CD4-positive, alpha-beta T cell (primary cell): ENCODE data around the gene TBRG4. TPM values are rescaled to one million over a fixed set of nuclear protein-coding genes. Genes with fewer than 3 reads are reported as not detected.

Source experiments
- ATAC-seq: fragments of 200-7000 bp; cut with Tn5 transposase; one replicate; pipeline ENCODE4 v1.10.0; 2022; ENCODE audit warnings: mild to moderate bottlenecking; ENCODE audit not compliant: poor library complexity
- CTCF ChIA-PET: fragments of 350-600 bp; sonication (Branson Sonifier 250); formaldehyde crosslinking; loops from one replicate; lab custom pipeline; 2021; ENCODE audit warnings: antibody characterized with exemption, inconsistent platforms; lab: Charles Lee
- POLR2A ChIA-PET: fragments of 350-600 bp; sonication (Branson Sonifier 250); formaldehyde crosslinking; loops from one replicate; lab custom pipeline; 2021; ENCODE audit warnings: antibody characterized with exemption, inconsistent platforms; lab: Charles Lee
- DNase-seq, 14 experiments: peaks; one replicate each; pipeline ENCODE4 v3.0.0-alpha.2; 2013 to 2020; ENCODE audit warnings: mixed read lengths in 2 of 14
- H3K27ac ChIP-seq, 2 donors: one replicate each; pipeline versions ENCODE4 v1.5.1 to v1.7.0; 2013; ENCODE audit warnings: low read length in 2 of 2, low read depth in 1 of 2, mild to moderate bottlenecking in 1 of 2
- H3K27me3 ChIP-seq, 2 experiments: 1 replicate in 1 of 2; 2 replicates in 1 of 2; pipeline versions ENCODE4 v1.6.1 to v1.7.0; 2013; ENCODE audit warnings: low read length in 2 of 2, control low read depth in 1 of 2, mild to moderate bottlenecking in 1 of 2, moderate library complexity in 1 of 2; ENCODE audit not compliant: insufficient read depth in 2 of 2, control insufficient read depth in 1 of 2
- H3K36me3 ChIP-seq: one replicate; pipeline ENCODE4 v1.6.1; 2013; ENCODE audit warnings: low read length, control low read depth; ENCODE audit not compliant: insufficient read depth
- H3K4me1 ChIP-seq: one replicate; pipeline ENCODE4 v1.6.1; 2013; ENCODE audit warnings: low read length, control low read depth; ENCODE audit not compliant: insufficient read depth
- H3K4me3 ChIP-seq: one replicate; pipeline ENCODE4 v1.5.1; 2013; ENCODE audit warnings: mild to moderate bottlenecking, low read length, moderate library complexity
- H3K9me3 ChIP-seq, 2 experiments: 1 replicate in 1 of 2; 2 replicates in 1 of 2; pipeline versions ENCODE4 v1.6.1 to v1.7.0; 2013; ENCODE audit warnings: low read length in 2 of 2, mild to moderate bottlenecking in 2 of 2, control low read depth in 1 of 2, moderate library complexity in 1 of 2; ENCODE audit not compliant: control insufficient read depth in 1 of 2, insufficient read depth in 1 of 2
- H3K27ac Mint-ChIP-seq: one replicate; pipeline ENCODE4 v1.8.0; 2020; ENCODE audit warnings: mixed read lengths
- H3K27me3 Mint-ChIP-seq: one replicate; pipeline ENCODE4 v1.8.0; 2021; ENCODE audit warnings: mixed read lengths
- H3K36me3 Mint-ChIP-seq: one replicate; pipeline ENCODE4 v1.8.0; 2021; ENCODE audit warnings: low read depth, mixed read lengths
- H3K4me1 Mint-ChIP-seq: one replicate; pipeline ENCODE4 v1.8.0; 2021; ENCODE audit warnings: low read depth, mixed read lengths
- H3K4me3 Mint-ChIP-seq: one replicate; pipeline ENCODE4 v1.8.0; 2020; ENCODE audit warnings: mild to moderate bottlenecking, mixed read lengths
- H3K9me3 Mint-ChIP-seq: one replicate; pipeline ENCODE4 v1.8.0; 2020; ENCODE audit warnings: mixed read lengths
- intact Hi-C, 2 experiments: fragments of 100-400 bp; cut with DNase I in 1 of 2; cut with micrococcal nuclease in 1 of 2; formaldehyde crosslinking; loops; one replicate each; pipeline versions ENCODE4 v1.15.1 to v1.9.0; 2023 to 2025; cut with DNase I, micrococcal nuclease
- total RNA-seq, 174 experiments: library from RNA in 2 of 174; stranded (reverse) in 2 of 174; gene quantifications; one replicate each; pipeline ENCODE4 v1.2.3 and lab custom pipeline; 2021 to 2026
- TF ChIP-seq, protein P1 (sequence below): fragments of 200-600 bp; IDR thresholded peaks from one replicate; pipeline ENCODE4 v1.8.0; 2022; ENCODE audit warnings: antibody characterized with exemption, mild to moderate bottlenecking

TBRG4 gene
- total RNA-seq, 2 experiments from 2014 or later: 104 to 105 TPM

DNA sequence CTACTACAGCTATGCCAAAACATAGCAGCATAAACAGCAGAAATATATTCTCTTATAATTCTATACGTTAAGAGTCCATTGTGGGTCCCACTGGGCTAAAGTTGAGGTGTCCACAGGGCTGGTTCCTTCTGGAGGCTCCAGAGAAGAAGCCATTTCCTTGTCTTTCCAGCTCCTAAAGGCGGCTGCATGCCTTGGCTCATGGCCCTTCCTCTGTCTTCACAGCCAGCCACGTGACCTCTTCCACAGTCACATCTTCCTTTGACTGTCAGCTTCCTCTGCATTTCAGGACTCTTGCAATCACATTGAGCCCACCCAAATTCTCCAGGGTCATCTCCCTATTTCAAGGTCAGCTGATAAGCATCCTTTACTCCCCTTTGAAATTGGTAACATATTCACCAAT is 40.0 kb downstream of the TBRG4 start:
- ATAC-seq (no peak), DNase-seq (no peak)
- H3K27ac ChIP-seq: no peak overlapping the region
- Mint-ChIP-seq H3K9me3 (no peaks in the 10 kb centered on the region), H3K4me3 (no peak overlapping the region), H3K36me3 (peaks cover 97% of the 10 kb centered on the region), H3K27ac (peak overlapping the region; percentile 50), H3K27me3 (no peaks in the 10 kb centered on the region), H3K4me1 (peaks cover 12% of the 10 kb centered on the region)
- H3K27me3 ChIP-seq: no peaks in the 10 kb centered on the region
- H3K4me1 ChIP-seq: peaks cover 23% of the 10 kb centered on the region
- TF ChIP-seq, protein P1, sequence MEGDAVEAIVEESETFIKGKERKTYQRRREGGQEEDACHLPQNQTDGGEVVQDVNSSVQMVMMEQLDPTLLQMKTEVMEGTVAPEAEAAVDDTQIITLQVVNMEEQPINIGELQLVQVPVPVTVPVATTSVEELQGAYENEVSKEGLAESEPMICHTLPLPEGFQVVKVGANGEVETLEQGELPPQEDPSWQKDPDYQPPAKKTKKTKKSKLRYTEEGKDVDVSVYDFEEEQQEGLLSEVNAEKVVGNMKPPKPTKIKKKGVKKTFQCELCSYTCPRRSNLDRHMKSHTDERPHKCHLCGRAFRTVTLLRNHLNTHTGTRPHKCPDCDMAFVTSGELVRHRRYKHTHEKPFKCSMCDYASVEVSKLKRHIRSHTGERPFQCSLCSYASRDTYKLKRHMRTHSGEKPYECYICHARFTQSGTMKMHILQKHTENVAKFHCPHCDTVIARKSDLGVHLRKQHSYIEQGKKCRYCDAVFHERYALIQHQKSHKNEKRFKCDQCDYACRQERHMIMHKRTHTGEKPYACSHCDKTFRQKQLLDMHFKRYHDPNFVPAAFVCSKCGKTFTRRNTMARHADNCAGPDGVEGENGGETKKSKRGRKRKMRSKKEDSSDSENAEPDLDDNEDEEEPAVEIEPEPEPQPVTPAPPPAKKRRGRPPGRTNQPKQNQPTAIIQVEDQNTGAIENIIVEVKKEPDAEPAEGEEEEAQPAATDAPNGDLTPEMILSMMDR: no peak
- ChIA-PET POLR2A (no interaction called here), CTCF (no interaction called here)
- intact Hi-C loops: no loop called here
- H3K36me3 ChIP-seq: peaks cover 98% of the 10 kb centered on the region
- no peak overlapping the region for H3K4me3 ChIP-seq
- H3K9me3 ChIP-seq: no peaks in the 10 kb centered on the region

DNA sequence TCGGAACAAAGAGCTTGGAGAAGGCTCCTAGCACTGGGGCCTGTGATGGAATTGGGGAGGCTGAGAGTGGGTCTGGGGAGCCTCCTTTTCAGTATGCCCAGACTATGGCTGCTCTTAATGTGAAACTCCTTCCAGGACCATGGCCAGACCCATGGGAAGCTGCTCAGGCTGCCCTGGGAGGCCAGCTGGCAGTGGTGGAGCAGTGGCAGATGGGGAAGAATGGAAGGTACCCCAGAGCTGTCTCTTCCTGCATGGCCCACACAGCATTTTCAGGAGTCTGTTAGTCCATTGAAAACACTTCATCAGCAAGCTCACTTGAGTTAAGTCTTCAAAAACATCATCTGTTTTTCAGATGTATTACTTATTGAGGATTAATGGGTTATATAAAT is 41.2 kb downstream of the TBRG4 start:
- H3K27ac Mint-ChIP-seq: no peak overlapping the region
- POLR2A ChIA-PET: interaction anchor here (1.4 kb wide), 1 partner anchor 43 kb away, joined by 5 read pairs; no protein-coding TSS in a partner anchor

DNA sequence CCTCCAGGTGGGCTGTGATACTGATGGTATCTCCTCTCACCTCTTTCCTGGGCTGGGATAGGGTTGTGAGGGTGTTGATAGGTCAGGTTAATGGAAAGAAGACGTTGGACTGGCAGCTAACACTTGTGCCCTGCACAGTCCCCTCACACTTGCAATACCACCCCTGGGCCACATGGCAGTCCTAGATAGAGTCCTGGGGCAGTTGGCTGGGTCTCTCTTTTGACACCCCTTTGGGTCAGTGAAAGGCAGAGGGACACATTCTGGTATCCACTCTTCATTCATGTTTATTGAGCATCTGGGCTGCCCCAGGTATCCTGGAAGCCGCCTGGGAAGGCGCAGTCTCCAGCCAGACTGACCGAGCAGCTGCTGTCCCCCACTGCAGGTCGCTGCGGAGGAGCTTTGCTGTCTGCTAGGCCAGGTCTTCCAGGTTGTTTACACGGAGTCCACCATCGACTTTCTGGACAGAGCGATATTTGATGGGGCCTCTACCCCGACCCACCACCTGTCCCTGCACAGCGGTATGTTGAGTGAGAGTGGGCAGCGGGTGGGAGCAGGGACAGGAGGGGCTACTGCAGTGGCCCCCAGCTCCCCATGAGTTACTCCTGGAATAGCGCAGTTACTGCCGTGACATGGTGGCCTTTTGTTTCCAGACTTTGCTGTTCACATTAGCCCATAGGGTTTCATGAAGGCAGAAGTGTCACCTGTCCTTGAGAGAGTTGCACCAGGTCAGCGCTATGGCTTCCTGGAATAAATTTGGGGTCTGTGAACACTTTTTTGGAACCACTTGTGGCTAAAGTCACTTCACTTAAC is 41.8 kb downstream of the TBRG4 start:
- no peak overlapping the region for H3K4me3 Mint-ChIP-seq
- intact Hi-C loops: no loop called here

More for the DNA sequence above, 41.2 kb downstream of the TBRG4 start:
- Histone ChIP-seq H3K27me3 (no peaks in the 10 kb centered on the region), H3K9me3 (no peaks in the 10 kb centered on the region), H3K27ac (no peak overlapping the region), H3K4me1 (peaks cover 34% of the 10 kb centered on the region), H3K36me3 (peaks cover 99% of the 10 kb centered on the region), H3K4me3 (no peak overlapping the region)
- no peak for DNase-seq
- Mint-ChIP-seq H3K4me1 (peaks cover 22% of the 10 kb centered on the region), H3K36me3 (peaks cover 98% of the 10 kb centered on the region), H3K9me3 (no peaks in the 10 kb centered on the region), H3K27me3 (no peaks in the 10 kb centered on the region), H3K4me3 (no peak overlapping the region)
- TF ChIP-seq, protein P1: no peak
- intact Hi-C loops: no loop called here
- ATAC-seq: no peak
- CTCF ChIA-PET: no interaction called here

More for the DNA sequence above, 41.8 kb downstream of the TBRG4 start:
- Mint-ChIP-seq H3K27me3 (no peaks in the 10 kb centered on the region), H3K36me3 (peaks cover 98% of the 10 kb centered on the region), H3K27ac (peak overlapping the region; percentile 42), H3K9me3 (no peaks in the 10 kb centered on the region), H3K4me1 (peaks cover 22% of the 10 kb centered on the region)
- Histone ChIP-seq H3K4me1 (peaks cover 36% of the 10 kb centered on the region), H3K27me3 (no peaks in the 10 kb centered on the region), H3K36me3 (peaks cover 99% of the 10 kb centered on the region), H3K9me3 (no peaks in the 10 kb centered on the region), H3K4me3 (no peak overlapping the region), H3K27ac (no peak overlapping the region)
- POLR2A ChIA-PET: interaction anchor here (1.0 to 1.4 kb wide), 4 partner anchors 8 to 42 kb away, joined by 3 to 5 read pairs (median 4); no protein-coding TSS in a partner anchor
- ATAC-seq (no peak), DNase-seq (no peak)
- TF ChIP-seq, protein P1: no peak
- CTCF ChIA-PET: interaction anchor here (0.7 kb wide), 1 partner anchor 34 kb away, joined by 3 read pairs; no protein-coding TSS in a partner anchor
